Neural progenitor cell (in vitro differentiated cells): ENCODE measurements around the gene ADCY3. TPM values are rescaled to one million over a fixed set of nuclear protein-coding genes. Genes with fewer than 3 reads are reported as not detected.

Source experiments
- DNase-seq: peaks from one replicate; pipeline ENCODE4 v3.0.0-alpha.2; 2016; ENCODE audit warnings: low spot score
- H2AFZ ChIP-seq: fragments of 200-600 bp; sonication (generic); replicated peaks from 2 replicates; pipeline ENCODE4 v1.6.1; 2016; ENCODE audit warnings: antibody characterized with exemption
- H3F3A ChIP-seq: fragments of 200-600 bp; sonication (generic); 2 replicates; pipeline ENCODE4 v1.6.1; 2016; ENCODE audit warnings: antibody characterized with exemption, low read depth
- H3K27ac ChIP-seq: fragments of 200-600 bp; sonication (generic); 2 replicates; pipeline ENCODE4 v1.5.1; 2016; ENCODE audit warnings: mild to moderate bottlenecking
- H3K27me3 ChIP-seq: fragments of 200-600 bp; sonication (generic); 2 replicates; pipeline ENCODE4 v1.6.1; 2016; ENCODE audit warnings: mild to moderate bottlenecking, moderate library complexity
- H3K36me3 ChIP-seq: fragments of 200-600 bp; sonication (generic); 2 replicates; pipeline ENCODE4 v1.5.1; 2016
- H3K4me1 ChIP-seq: fragments of 200-600 bp; sonication (generic); 2 replicates; pipeline ENCODE4 v1.6.1; 2016; ENCODE audit warnings: mixed run types
- H3K4me2 ChIP-seq: fragments of 200-600 bp; sonication (generic); 2 replicates; pipeline ENCODE4 v1.6.1; 2016
- H3K4me3 ChIP-seq: fragments of 200-600 bp; sonication (generic); 2 replicates; pipeline ENCODE4 v1.5.1; 2016
- H3K79me2 ChIP-seq: fragments of 200-600 bp; sonication (generic); 2 replicates; pipeline ENCODE4 v1.6.1; 2016; ENCODE audit warnings: low read depth
- H3K9ac ChIP-seq: fragments of 200-600 bp; sonication (generic); 2 replicates; pipeline ENCODE4 v1.6.1; 2016
- H3K9me3 ChIP-seq: fragments of 200-600 bp; sonication (generic); 2 replicates; pipeline ENCODE4 v1.5.1; 2016; ENCODE audit warnings: low read depth
- H4K20me1 ChIP-seq: fragments of 200-600 bp; sonication (generic); 2 replicates; pipeline ENCODE4 v1.6.1; 2016; ENCODE audit warnings: low read depth
- H3K27ac Mint-ChIP-seq: 3 replicates; pipeline ENCODE4 v1.8.0; 2021; ENCODE audit warnings: mixed read lengths
- H3K27me3 Mint-ChIP-seq: 2 replicates; pipeline ENCODE4 v1.8.0; 2022; ENCODE audit warnings: low read depth, mild to moderate bottlenecking, inconsistent platforms, moderate library complexity, mixed read lengths; ENCODE audit not compliant: insufficient read depth
- H3K36me3 Mint-ChIP-seq: 3 replicates; pipeline ENCODE4 v1.8.0; 2021; ENCODE audit warnings: mixed read lengths
- H3K4me1 Mint-ChIP-seq: 3 replicates; pipeline ENCODE4 v1.8.0; 2021; ENCODE audit warnings: mixed read lengths
- H3K4me3 Mint-ChIP-seq: 3 replicates; pipeline ENCODE4 v1.8.0; 2021; ENCODE audit warnings: mild to moderate bottlenecking, moderate library complexity, mixed read lengths
- H3K9me3 Mint-ChIP-seq: 3 replicates; pipeline ENCODE4 v1.8.0; 2020; ENCODE audit warnings: mixed read lengths
- EZH2 ChIP-seq: fragments of 200-600 bp; sonication (generic); IDR thresholded peaks from 2 replicates; pipeline ENCODE4 v1.6.1; 2017; ENCODE audit warnings: antibody characterized with exemption, mild to moderate bottlenecking, moderate library complexity
- EZH2phosphoT487 ChIP-seq: fragments of 200-600 bp; sonication (generic); IDR thresholded peaks from 2 replicates; pipeline ENCODE4 v1.6.1; 2017; ENCODE audit warnings: antibody characterized with exemption
- total RNA-seq: library from RNA; depleted of rRNA; stranded (reverse); fragments of >200 nt; gene quantifications from 2 replicates; pipeline ENCODE4 v1.2.3, GENCODE V29; 2015; ENCODE audit warnings: low replicate concordance
- TF ChIP-seq, protein P1 (sequence below): fragments of 200-600 bp; sonication (generic); IDR thresholded peaks from 2 replicates; pipeline ENCODE4 v1.5.1; 2017; ENCODE audit warnings: antibody characterized with exemption, mild to moderate bottlenecking

The ADCY3 gene
- total RNA-seq, 1 donor from 2014 or later, result 25.3 TPM

DNA sequence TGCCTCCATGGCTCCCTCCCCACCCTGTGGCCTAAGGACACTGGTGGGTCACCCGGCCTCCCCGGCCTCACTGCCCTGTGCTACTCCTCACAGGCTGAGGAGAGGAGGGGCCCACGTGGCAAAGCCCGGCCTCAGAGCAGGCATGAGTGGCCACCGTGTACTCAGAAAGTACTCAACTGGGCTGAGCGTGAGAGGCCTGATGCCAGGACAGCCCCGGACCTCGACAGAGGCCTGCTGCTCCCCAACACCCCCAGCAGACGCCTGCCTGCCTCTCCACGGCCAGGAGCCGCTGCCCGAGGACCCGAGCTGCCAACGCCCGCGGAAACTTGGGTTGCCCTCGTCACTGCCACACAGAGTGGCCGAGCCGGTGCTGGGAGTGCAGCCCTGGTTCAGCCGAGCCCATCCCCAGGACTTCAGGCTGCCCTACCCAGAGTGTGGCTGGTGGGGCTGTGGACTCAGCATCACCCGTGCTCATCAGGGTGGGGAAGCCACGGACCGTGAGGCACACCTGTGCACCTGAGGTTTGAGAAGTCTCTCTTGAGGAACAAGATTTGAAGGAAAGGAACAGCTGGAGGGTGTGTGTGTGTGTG lies 67.5 kb downstream of the ADCY3 start:
- Histone ChIP-seq H3K4me3 (no peak overlapping the region), H3K4me2 (no peak overlapping the region), H3F3A (no peaks in the 10 kb centered on the region), H3K79me2 (no peaks in the 10 kb centered on the region), H2AFZ (no peak overlapping the region), H3K4me1 (peaks cover 11% of the 10 kb centered on the region), H3K27me3 (no peaks in the 10 kb centered on the region), H3K27ac (no peak overlapping the region), H4K20me1 (no peaks in the 10 kb centered on the region), H3K9ac (no peak overlapping the region), H3K9me3 (no peaks in the 10 kb centered on the region), H3K36me3 (no peaks in the 10 kb centered on the region)
- Mint-ChIP-seq H3K27me3 (peaks cover 6% of the 10 kb centered on the region), H3K4me3 (no peak overlapping the region), H3K9me3 (no peaks in the 10 kb centered on the region), H3K27ac (no peak overlapping the region), H3K36me3 (peaks cover 17% of the 10 kb centered on the region), H3K4me1 (peaks cover 8% of the 10 kb centered on the region)
- DNase-seq, result no peak
- TF ChIP-seq EZH2phosphoT487 (no peak), EZH2 (no peak)
- TF ChIP-seq, protein P1, sequence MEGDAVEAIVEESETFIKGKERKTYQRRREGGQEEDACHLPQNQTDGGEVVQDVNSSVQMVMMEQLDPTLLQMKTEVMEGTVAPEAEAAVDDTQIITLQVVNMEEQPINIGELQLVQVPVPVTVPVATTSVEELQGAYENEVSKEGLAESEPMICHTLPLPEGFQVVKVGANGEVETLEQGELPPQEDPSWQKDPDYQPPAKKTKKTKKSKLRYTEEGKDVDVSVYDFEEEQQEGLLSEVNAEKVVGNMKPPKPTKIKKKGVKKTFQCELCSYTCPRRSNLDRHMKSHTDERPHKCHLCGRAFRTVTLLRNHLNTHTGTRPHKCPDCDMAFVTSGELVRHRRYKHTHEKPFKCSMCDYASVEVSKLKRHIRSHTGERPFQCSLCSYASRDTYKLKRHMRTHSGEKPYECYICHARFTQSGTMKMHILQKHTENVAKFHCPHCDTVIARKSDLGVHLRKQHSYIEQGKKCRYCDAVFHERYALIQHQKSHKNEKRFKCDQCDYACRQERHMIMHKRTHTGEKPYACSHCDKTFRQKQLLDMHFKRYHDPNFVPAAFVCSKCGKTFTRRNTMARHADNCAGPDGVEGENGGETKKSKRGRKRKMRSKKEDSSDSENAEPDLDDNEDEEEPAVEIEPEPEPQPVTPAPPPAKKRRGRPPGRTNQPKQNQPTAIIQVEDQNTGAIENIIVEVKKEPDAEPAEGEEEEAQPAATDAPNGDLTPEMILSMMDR, result no peak

DNA sequence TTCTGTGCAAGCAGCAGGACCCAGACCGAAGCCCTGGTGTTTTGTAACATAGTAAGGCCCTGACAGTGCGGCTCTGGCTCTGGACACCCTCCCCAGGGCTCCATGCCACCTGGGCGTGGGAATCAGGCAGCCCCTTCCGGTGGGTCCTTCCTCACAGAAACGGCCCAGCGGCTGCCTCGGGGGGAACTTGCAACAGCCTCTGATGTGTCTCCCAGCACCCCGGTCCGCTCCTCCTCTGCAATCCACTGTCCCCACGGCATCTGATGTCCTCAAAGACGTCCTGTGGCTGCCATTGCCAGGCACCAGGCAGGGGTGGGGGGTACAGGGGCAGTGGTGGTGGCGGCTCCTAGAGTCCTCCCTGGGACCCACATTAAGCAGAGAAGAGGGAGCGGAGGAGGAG lies 68.0 kb downstream of the ADCY3 start:
- H3K4me1 Mint-ChIP-seq, result peaks cover 8% of the 10 kb centered on the region

DNA sequence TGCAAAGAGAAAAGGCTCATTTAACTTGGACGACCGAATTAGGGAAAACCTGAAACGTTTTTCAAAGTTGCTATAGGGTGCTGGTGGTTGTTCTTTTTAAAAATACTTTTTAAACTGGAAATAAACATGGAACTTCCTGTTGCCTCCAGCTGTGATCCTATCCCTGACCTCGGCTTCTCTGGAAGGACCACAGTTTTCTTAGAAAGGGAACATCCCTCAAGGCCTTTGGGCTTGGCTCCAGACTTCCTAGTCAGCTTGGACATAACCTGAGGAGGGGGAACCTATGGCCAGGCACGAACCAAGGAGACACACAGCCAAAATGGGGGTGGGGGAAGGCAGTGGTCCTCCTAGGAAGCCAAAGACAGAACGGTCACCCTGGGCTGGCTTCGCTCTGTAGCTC lies 69.1 kb downstream of the ADCY3 start:
- Histone ChIP-seq H3K4me1 (peaks cover 10% of the 10 kb centered on the region), H3K79me2 (no peaks in the 10 kb centered on the region), H2AFZ (no peak overlapping the region), H3K9me3 (no peaks in the 10 kb centered on the region), H3K4me3 (no peak overlapping the region), H3K9ac (no peak overlapping the region), H3K4me2 (no peak overlapping the region), H3F3A (no peaks in the 10 kb centered on the region), H3K27me3 (no peaks in the 10 kb centered on the region), H3K27ac (no peak overlapping the region), H3K36me3 (no peaks in the 10 kb centered on the region), H4K20me1 (no peaks in the 10 kb centered on the region)
- peaks cover 24% of the 10 kb centered on the region for H3K36me3 Mint-ChIP-seq
- H3K4me1 Mint-ChIP-seq, result peaks cover 7% of the 10 kb centered on the region
- H3K4me3 Mint-ChIP-seq, result no peak overlapping the region
- H3K27me3 Mint-ChIP-seq, result peaks cover 12% of the 10 kb centered on the region
- no peak for DNase-seq
- no peak overlapping the region for H3K27ac Mint-ChIP-seq
- H3K9me3 Mint-ChIP-seq, result peaks cover 12% of the 10 kb centered on the region
- TF ChIP-seq EZH2phosphoT487, result no peak
- TF ChIP-seq EZH2, result no peak
- TF ChIP-seq, protein P1, result no peak

More for the DNA sequence above, 68.0 kb downstream of the ADCY3 start:
- no peak overlapping the region for H3K4me3 Mint-ChIP-seq
- Histone ChIP-seq H3K4me2 (no peak overlapping the region), H3K27ac (no peak overlapping the region), H3K9ac (no peak overlapping the region), H3K79me2 (no peaks in the 10 kb centered on the region), H3K36me3 (no peaks in the 10 kb centered on the region), H3K9me3 (no peaks in the 10 kb centered on the region), H3K4me1 (peaks cover 11% of the 10 kb centered on the region), H3K4me3 (no peak overlapping the region), H2AFZ (no peak overlapping the region), H3K27me3 (no peaks in the 10 kb centered on the region), H4K20me1 (no peaks in the 10 kb centered on the region), H3F3A (no peaks in the 10 kb centered on the region)
- DNase-seq, result no peak
- peaks cover 8% of the 10 kb centered on the region for H3K27me3 Mint-ChIP-seq
- TF ChIP-seq, protein P1, result no peak
- TF ChIP-seq EZH2phosphoT487, result no peak
- no peak for TF ChIP-seq EZH2
- H3K9me3 Mint-ChIP-seq, result peaks cover 4% of the 10 kb centered on the region
- H3K27ac Mint-ChIP-seq, result no peak overlapping the region
- H3K36me3 Mint-ChIP-seq, result peaks cover 21% of the 10 kb centered on the region
